Iris pigment epithelial cell (primary cell): ENCODE results near the gene KIF4B.

Source experiments
- DNase-seq: peaks from one replicate; pipeline ENCODE4 v3.0.0-alpha.2; 2011; ENCODE audit warnings: low read depth

The KIF4B gene

GRCh38 chr5:155057626-155058025 lies 44.1 kb downstream of the KIF4B start:
- DNase-seq = no peak

GRCh38 chr5:155064580-155064979 lies 51.0 kb downstream of the KIF4B start:
- no peak for DNase-seq

GRCh38 chr5:155066886-155067595 lies 53.5 kb downstream of the KIF4B start:
- DNase-seq = no peak
